ENCODE data around the gene LRRC37A3.
"Not testable (repeated sequence)": the region's sequence is repeated elsewhere in the genome, so short reads cannot be mapped to it uniquely, and the experiment has no call there.

LRRC37A3 gene

DNA sequence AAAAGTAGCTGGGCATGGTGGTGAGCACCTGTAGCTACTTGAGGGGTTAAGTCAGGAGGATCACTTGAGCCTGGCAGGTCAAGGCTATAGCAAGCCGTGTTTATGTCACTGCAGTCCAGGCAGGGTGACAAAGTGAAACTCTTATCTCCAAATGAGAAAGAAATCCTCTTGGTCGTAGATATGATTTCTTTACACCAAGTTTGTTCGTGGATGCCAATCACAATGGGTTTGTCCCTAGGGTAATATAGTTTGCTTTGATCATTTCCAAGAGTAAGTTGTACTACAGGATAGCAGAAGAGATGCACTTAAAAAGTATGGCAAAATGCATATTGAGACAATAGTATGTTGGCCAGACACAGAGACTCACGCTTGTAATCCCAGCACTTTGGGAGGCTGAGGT lies 6.0 kb upstream of the LRRC37A3 start:
- not testable (repeated sequence) for DNase-seq

- DNase-seq, result not testable (repeated sequence)
These were observed 3.8 kb upstream of the LRRC37A3 start for GRCh38 chr17:64923051-64923568.

GRCh38 chr17:64920419-64921172 lies 1.3 kb upstream of the LRRC37A3 start:
- no peak for DNase-seq

DNA sequence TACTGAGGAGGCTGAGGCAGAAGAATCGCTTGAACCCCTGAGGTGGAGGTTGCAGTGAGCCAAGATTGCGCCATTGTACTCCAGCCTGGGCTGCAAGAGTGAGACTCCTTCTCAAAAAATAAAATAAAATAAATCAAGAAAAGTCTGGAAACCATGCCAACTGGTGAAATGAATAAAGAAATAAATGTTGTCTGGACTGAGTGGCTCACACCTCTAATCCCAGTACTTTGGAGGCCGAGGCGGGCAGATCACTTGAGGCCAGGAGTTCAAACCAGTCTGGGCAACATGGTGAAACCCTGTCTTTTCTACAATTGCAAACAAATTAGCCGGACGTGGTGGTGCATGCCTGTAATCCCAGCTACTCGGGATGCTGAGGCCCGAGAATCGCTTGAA lies 744 bp upstream of the LRRC37A3 start:
- no peak for DNase-seq

DNA sequence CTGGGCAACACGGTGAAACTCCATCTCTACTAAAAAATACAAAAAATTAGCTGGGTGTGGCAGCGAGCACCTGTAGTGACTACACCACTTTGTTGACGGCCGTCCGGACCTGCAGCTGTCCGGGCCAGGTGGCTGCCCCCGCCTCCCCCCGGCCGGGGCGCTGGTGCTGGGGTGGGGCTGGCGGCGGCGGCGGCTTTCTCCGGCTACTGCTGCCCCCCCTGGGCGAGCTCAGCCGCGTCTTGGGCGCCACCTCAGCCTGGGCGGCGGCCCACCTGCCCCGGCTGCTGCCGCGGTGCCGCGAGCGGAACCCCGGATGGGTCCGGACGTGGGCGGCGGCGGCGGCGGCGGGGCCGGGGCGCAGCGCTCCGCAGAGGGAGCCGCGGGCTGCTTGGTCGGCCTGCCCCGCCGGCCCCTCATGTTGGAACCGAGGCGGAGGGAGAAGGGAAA lies 413 bp downstream of the LRRC37A3 start:
- DNase-seq, result peak; percentile 74

- not testable (repeated sequence) for DNase-seq
These were observed 1.7 kb downstream of the LRRC37A3 start for GRCh38 chr17:64917540-64917939.

DNA sequence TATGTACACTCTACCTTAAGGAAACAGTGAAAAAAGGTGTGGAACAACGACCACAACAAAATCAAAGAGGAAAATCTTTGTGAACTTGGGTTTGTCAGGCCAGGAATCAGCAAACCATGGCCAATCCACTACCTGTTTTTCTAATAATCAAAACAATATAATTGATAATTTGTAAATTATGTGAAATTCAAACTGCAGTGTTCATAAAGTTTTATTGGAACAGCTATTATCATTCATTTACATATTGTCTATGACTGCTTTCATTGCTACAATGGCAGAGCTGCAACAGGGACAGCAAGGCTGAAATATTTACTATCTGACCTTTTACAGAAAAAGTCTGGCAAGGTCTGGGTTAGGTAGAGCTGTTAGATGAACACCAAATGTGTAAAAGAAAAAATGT lies 4.0 kb downstream of the LRRC37A3 start:
- DNase-seq, result not testable (repeated sequence)

DNA sequence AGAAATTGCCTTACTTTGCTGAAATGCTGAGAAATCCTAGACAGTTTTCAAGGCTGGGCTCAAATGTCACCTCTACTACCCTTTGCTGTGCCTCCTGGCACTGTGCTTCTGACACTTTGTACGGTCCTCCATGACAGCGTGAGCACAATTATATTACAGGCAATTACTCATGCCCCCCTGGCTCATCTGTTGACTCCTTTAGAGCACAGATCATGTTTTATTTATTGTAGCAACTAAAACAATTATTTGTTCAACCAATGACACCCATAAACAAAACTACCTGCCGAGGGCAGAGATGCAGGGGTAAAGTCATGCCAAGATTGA lies 9.1 kb downstream of the LRRC37A3 start:
- DNase-seq, result not testable (repeated sequence)

DNA sequence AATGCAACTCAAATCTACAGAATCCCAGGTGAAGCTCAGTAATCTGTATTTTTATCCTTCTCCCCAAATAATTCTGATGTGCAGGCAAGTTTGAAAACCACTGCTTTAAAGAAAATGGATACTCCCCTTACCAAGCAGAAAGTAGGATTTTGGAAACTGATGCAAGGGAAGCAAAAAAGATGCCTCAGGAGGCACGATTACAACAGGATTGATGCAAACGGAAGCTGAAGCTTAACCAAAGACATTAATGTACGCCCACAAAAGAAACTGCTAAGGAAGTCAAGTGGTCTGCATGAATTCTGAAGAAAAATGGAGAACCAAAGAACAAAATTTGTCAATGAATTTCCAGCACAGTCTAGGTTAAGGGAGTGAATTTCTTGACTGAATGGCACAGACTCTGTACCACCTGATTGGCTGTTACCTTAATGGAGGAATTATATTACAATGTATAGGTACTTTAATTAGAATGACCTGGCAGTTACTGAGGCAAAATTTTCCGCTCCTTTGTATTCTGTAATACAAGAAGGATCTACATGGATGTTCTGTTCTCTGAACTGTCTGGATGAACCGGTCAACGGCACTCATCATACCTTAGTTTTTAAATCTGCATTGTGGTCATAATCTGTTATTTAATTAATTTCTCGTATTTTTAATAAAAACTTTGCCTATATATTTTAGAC lies 9.6 kb downstream of the LRRC37A3 start:
- not testable (repeated sequence) for DNase-seq

DNA sequence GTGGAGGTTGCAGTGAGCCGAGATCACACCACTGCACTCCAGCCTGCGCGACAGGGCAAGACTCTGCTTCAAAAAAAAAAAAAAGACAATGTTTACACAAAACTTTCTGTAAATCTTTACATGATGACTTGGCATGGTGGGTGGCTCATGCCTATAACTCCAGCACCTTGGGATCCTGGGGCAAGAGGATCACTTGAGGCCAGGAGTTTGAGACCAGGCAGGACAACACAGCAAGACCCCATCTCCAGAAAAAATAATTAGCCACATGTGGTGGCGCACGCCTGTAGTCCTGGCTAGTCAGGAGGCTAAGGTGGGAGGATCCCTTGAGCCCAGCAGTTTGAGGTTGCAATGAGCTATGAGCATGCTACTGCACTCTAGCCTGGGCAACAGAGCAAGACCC lies 15.2 kb downstream of the LRRC37A3 start:
- not testable (repeated sequence) for DNase-seq

GRCh38 chr17:64897136-64897535 lies 22.1 kb downstream of the LRRC37A3 start:
- DNase-seq, result not testable (repeated sequence)

- DNase-seq, result not testable (repeated sequence)
These were observed 45.1 kb downstream of the LRRC37A3 start for GRCh38 chr17:64874210-64874609.

GRCh38 chr17:64847504-64848466 lies 71.5 kb downstream of the LRRC37A3 start:
- DNase-seq, result peak; percentile 64

DNA sequence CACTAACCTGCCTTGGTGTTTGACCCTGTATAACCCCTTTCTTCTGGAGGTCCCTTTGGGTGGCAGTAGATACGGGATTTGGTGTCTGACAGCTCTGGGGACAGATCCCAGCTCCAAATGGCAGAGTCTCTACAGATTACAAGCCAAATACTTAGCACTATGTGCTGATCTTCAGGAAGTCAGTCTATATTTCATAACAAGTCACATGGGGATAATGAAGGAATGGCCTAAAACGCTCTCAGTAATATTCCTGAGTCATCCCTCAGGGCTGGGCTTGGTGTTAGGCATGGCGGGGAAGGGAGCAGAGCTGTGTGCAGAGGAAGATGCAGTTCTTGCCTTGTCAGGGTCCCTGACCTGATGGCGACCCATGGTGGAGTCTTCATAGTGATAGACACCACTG lies 72.4 kb downstream of the LRRC37A3 start:
- not testable (repeated sequence) for DNase-seq

DNA sequence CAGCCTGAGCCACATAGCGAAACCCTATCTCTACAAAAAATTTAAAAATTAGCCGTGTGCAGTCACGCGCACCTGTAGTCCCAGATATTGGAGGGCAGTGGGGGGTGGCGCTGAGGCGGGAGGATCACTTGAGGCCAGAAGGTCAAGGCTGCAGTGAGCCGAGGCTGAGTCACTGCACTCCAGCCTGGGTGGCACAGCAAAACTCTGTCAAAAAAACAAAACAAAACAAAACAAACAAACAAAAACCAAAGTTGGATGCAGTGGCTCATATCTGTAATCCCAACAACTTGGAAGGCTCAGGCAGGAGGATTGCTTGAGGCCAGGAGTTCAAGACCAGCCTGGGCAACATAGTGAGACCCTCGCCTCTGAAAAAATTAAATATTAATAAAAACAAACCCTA lies 75.4 kb downstream of the LRRC37A3 start:
- not testable (repeated sequence) for DNase-seq

GRCh38 chr17:64842900-64843299 lies 76.4 kb downstream of the LRRC37A3 start:
- DNase-seq, result not testable (repeated sequence)

DNA sequence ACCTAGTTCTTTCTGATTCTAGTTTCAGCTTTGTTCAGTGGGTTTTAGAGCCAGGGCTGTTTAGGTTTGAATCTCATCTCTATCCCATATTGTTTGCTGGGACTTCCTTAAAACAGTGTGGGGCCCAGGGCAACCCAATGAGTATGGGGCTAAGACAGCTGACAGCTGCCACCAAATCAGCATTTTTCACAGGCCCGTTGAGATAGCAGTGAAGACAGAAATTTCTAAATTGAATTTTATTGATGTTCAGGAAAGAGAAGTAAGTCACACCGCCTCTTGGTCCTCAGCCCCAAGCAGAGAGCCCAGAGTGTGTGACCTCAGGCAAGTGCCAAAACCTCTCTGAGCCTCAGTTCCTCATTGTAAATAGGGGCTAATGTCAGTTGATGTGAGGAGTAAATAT lies 78.3 kb downstream of the LRRC37A3 start:
- not testable (repeated sequence) for DNase-seq

DNA sequence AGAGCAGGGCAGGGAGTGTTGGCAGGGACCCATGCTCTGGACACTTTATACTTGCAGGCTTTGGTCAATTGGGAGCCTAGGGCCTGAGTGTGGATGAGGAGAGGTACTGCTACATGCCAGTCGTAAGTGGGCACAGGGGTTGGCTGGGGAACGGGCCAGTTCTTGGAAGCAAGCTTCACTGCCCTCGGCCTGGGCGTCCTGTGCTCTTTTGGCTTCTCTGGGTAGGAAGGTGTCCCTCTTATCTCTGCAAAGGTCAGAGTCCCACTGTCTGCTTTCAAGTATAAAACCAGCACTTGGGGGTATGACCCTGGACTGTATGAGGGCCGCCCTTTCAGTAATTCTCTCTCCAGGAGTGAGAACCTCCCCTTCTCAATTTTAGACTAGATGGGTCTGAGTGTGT lies 80.8 kb downstream of the LRRC37A3 start:
- not testable (repeated sequence) for DNase-seq

DNA sequence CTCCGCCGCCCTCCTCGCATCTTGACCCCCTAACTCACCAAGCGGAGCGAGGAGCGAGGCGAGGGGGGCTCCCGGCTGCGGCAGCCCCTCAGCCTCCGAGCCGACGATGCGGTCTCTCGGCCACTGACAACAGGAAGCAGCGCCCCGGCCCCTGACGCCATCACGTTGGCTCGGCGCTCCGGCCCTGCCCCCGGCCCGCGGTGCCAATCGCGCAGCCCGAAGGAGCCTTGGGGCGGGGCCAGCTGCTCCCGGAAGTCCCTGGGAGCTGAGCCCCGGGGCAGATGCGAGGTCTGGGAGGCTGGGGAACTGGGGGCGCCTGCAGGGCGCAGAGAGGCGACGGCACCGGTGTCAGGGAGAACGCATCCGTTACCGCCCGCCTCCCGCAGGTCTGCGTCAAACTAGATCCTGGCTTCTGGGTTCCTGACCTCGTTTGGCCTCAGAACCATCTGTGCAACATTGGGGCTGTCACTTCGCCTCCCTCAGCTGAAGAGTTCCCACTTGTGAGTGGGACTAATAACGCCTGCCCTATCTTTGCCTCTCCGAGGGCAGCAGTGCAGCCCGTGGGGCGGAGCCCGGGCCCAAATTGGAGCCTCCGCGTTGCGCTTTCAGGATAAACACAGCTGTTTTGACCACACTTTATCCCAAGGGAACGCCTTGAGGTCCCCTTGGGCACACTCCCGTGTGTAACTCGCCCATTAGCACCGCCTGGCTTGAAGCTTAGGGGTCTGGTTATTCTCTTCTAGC lies 82.1 kb downstream of the LRRC37A3 start:
- peak; percentile 88 for DNase-seq

GRCh38 chr17:64836623-64837017 lies 82.7 kb downstream of the LRRC37A3 start:
- peak; percentile 40 for DNase-seq

DNA sequence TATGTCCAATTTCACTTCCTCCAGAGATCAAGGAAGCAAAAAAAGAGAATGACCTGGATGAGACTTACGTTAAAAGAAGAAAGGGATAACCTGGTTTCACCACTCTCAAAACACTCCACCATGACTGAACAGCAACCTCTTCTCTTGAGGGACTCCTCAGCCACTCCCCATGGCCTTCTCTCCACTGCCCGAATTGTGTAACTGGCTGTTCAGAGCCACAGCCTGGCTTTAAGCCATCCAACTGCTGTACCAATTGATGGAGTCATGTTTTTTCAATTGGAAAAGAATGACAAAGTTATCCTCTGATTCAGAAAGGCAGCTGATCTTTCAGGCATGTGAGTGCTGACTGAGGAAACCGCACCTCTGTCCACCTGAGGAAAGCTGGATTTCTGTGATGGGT lies 85.2 kb downstream of the LRRC37A3 start:
- not testable (repeated sequence) for DNase-seq

DNA sequence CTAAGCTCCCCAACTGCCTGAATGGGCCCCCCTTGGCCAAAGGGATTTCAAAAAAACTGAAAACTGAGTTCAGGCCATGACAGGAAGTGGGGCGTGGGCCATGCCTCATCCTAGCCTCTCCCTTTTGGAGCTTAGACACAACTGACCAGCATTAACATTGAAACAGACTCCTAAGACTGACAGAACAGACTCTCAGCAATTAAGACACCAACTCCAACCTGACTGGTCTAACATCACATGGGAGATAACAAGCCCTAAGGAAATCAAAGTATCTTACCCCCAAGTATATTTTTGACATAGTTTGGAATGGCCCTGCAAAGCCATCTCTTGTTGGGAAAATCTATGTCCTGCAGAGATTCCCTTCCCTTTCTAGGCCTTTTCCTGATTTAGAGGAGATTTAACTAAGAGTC lies 88.6 kb downstream of the LRRC37A3 start:
- not testable (repeated sequence) for DNase-seq
